ENCODE data around the gene OSM. TPM values are rescaled to one million over a fixed set of nuclear protein-coding genes. Genes with fewer than 3 reads are reported as not detected.

OSM gene
- polyA plus RNA-seq, 3 donors, result 48.0 to 295 (median 146) TPM

- Mint-ChIP-seq H3K27me3 (ENCODE audit: low read depth in 3 of 3) (peaks cover 47 to 58% (median 52%) of the 10 kb centered on the region in 3 donors), H3K36me3 (peaks cover 0 to 2% of the 10 kb centered on the region in 2 donors), H3K4me1 (peaks cover 28% of the 10 kb centered on the region), H3K27ac (no peak overlapping the region), H3K9me3 (peaks cover 0 to 5% (median 0%) of the 10 kb centered on the region in 7 donors), H3K4me3 (no peak overlapping the region)
- Histone ChIP-seq H3K9me3 (replicated peaks in 1 of 2; ENCODE audit: control insufficient read depth in 1 of 2, insufficient read depth in 1 of 2, low read length in 2 of 2) (peaks cover 0 to 5% of the 10 kb centered on the region in 2 donors), H3K27ac (ENCODE audit: low read depth in 1 of 2, low read length in 2 of 2) (no peak overlapping the region), H3K36me3 (replicated peaks in 1 of 2; ENCODE audit: control insufficient read depth in 1 of 2, insufficient read depth in 2 of 2, low read length in 2 of 2) (no peaks in the 10 kb centered on the region), H2AFZ (ENCODE audit: insufficient read depth, low read depth, low read length, poor library complexity, severe bottlenecking) (no peak overlapping the region), H3K4me3 (replicated peaks in 1 of 3; ENCODE audit: low read depth in 2 of 3, low read length in 3 of 3) (no peak overlapping the region), H3K4me1 (ENCODE audit: control insufficient read depth in 1 of 2, insufficient read depth in 2 of 2, low read length in 2 of 2) (peaks cover 15 to 20% of the 10 kb centered on the region in 2 donors), H3K9ac (ENCODE audit: insufficient read depth, low read length, poor library complexity, severe bottlenecking) (no peak overlapping the region), H3K4me2 (replicated peaks; ENCODE audit: extremely low read depth, low read length, poor library complexity, severe bottlenecking) (no peak overlapping the region), H3K27me3 (ENCODE audit: control insufficient read depth in 2 of 2, insufficient read depth in 2 of 2, low read length in 2 of 2) (peaks cover 13 to 43% of the 10 kb centered on the region in 2 donors), H4K20me1 (ENCODE audit: insufficient read depth, low read length) (no peaks in the 10 kb centered on the region), H3K79me2 (ENCODE audit: insufficient read depth, low read length) (no peaks in the 10 kb centered on the region)
- intact Hi-C loops (cut with micrococcal nuclease), result loop anchor here in 1 of 2 donors (10.0 kb wide), 1 partner anchor 209 kb away; no protein-coding TSS in a partner anchor
- TF ChIP-seq CTCF (IDR thresholded peaks at IDR 0.05), result no peak
- 95% methylated on average over 21 of the region's 22 CpGs for WGBS (ENCODE audit: insufficient coverage)
- DNase-seq, result no peak
Measured at GRCh38 chr22:30243661-30244060, 23.0 kb downstream of the OSM start.

GRCh38 chr22:30241576-30242371 lies 24.9 kb downstream of the OSM start:
- H2AFZ ChIP-seq (ENCODE audit: insufficient read depth, low read depth, low read length, poor library complexity, severe bottlenecking), result no peak overlapping the region
- peaks cover 11 to 12% of the 10 kb centered on the region in 2 donors for H3K4me1 ChIP-seq (ENCODE audit: control insufficient read depth in 1 of 2, insufficient read depth in 2 of 2, low read length in 2 of 2)
- DNase-seq, result no peak
- H3K27ac ChIP-seq (ENCODE audit: low read depth in 1 of 2, low read length in 2 of 2), result no peak overlapping the region
- no peaks in the 10 kb centered on the region for H3K36me3 ChIP-seq (replicated peaks in 1 of 2; ENCODE audit: control insufficient read depth in 1 of 2, insufficient read depth in 2 of 2, low read length in 2 of 2)
- no peaks in the 10 kb centered on the region for H3K9me3 ChIP-seq (replicated peaks in 1 of 2; ENCODE audit: control insufficient read depth in 1 of 2, insufficient read depth in 1 of 2, low read length in 2 of 2)
- 99% methylated on average over 7 of the region's 15 CpGs for WGBS (ENCODE audit: insufficient coverage)
- no peaks in the 10 kb centered on the region for H3K79me2 ChIP-seq (ENCODE audit: insufficient read depth, low read length)
- intact Hi-C loops (cut with micrococcal nuclease), result loop anchor here in 1 of 2 donors (10.0 kb wide), 1 partner anchor 207 kb away; no protein-coding TSS in a partner anchor
- H3K27me3 ChIP-seq (ENCODE audit: control insufficient read depth in 2 of 2, insufficient read depth in 2 of 2, low read length in 2 of 2), result peaks cover 6 to 24% of the 10 kb centered on the region in 2 donors
- no peak overlapping the region for H3K4me2 ChIP-seq (replicated peaks; ENCODE audit: extremely low read depth, low read length, poor library complexity, severe bottlenecking)
- peaks cover 12% of the 10 kb centered on the region for H3K4me1 Mint-ChIP-seq
- H3K4me3 Mint-ChIP-seq, result no peak overlapping the region
- no peaks in the 10 kb centered on the region for H4K20me1 ChIP-seq (ENCODE audit: insufficient read depth, low read length)
- H3K9ac ChIP-seq (ENCODE audit: insufficient read depth, low read length, poor library complexity, severe bottlenecking), result no peak overlapping the region
- no peak for TF ChIP-seq CTCF (IDR thresholded peaks at IDR 0.05)
- H3K9me3 Mint-ChIP-seq, result peaks cover 0 to 7% (median 1%) of the 10 kb centered on the region in 7 donors
- H3K27ac Mint-ChIP-seq, result no peak overlapping the region
- H3K4me3 ChIP-seq (replicated peaks in 1 of 3; ENCODE audit: low read depth in 2 of 3, low read length in 3 of 3), result no peak overlapping the region
- H3K27me3 Mint-ChIP-seq (ENCODE audit: low read depth in 3 of 3), result peaks cover 29 to 42% (median 33%) of the 10 kb centered on the region in 3 donors
- no peaks in the 10 kb centered on the region for H3K36me3 Mint-ChIP-seq

Measured in CD14-positive monocyte (primary cell).